Glutamatergic neuron (in vitro differentiated cells): ENCODE data around the gene CIITA. TPM values are rescaled to one million over a fixed set of nuclear protein-coding genes. Genes with fewer than 3 reads are reported as not detected.

Experiments
- DNase-seq: peaks from one replicate; pipeline ENCODE4 v3.0.0; 2022
- H3K27ac Mint-ChIP-seq: one replicate; pipeline ENCODE4 v1.8.0; 2020; ENCODE audit warnings: mild to moderate bottlenecking, mixed read lengths, inconsistent platforms; ENCODE audit not compliant: unreplicated experiment
- H3K27me3 Mint-ChIP-seq: one replicate; pipeline ENCODE4 v1.8.0; 2020; ENCODE audit warnings: mild to moderate bottlenecking, moderate library complexity, mixed read lengths, inconsistent platforms; ENCODE audit not compliant: unreplicated experiment
- H3K36me3 Mint-ChIP-seq: one replicate; pipeline ENCODE4 v1.8.0; 2020; ENCODE audit warnings: mild to moderate bottlenecking, mixed read lengths, inconsistent platforms; ENCODE audit not compliant: unreplicated experiment
- H3K4me1 Mint-ChIP-seq: one replicate; pipeline ENCODE4 v1.8.0; 2020; ENCODE audit warnings: mild to moderate bottlenecking, low read depth, mixed read lengths, inconsistent platforms; ENCODE audit not compliant: unreplicated experiment
- H3K4me3 Mint-ChIP-seq: one replicate; pipeline ENCODE4 v1.8.0; 2020; ENCODE audit warnings: mild to moderate bottlenecking, mixed read lengths, inconsistent platforms; ENCODE audit not compliant: unreplicated experiment
- H3K9me3 Mint-ChIP-seq: one replicate; pipeline ENCODE4 v1.8.0; 2020; ENCODE audit warnings: mild to moderate bottlenecking, moderate library complexity, mixed read lengths, inconsistent platforms; ENCODE audit not compliant: unreplicated experiment
- total RNA-seq: library from RNA; stranded (reverse); fragmentation: NEBNext Ultra II Directional; extraction: Animal tissue kit (Norgen Biotek cat#: 25700); gene quantifications from one replicate; pipeline ENCODE4 v1.2.1, GENCODE V29; 2021; ENCODE audit not compliant: unreplicated experiment
- TF ChIP-seq, protein P1 (sequence below): fragments of 200-600 bp; sonication (generic); IDR thresholded peaks from one replicate; pipeline ENCODE4 v1.5.0; 2021; ENCODE audit not compliant: partially characterized antibody, unreplicated experiment

CIITA gene
- total RNA-seq, 1 donor from 2014 or later, result 0.69 TPM

DNA sequence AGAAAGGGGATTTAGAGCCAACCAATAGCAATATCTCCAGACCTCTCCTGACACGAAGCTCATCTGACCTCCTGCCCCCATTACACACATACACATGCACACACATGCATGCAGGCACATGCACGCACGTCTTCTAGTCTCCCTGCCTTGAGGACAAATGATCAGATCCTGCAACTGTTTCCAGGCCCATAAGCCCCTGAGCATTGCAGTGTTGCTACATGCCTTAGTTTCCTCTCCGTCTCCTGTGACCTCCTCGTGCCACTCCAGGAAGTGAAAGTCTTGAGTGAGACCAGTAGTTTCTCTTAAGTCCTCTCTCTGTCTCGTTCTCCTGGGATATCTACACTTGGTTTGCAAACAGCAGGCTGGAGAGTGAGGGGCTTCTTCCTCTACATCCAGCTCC, 8.2 kb downstream of the CIITA start:
- H3K36me3 Mint-ChIP-seq, result peaks cover 5% of the 10 kb centered on the region
- H3K4me3 Mint-ChIP-seq, result no peak overlapping the region
- no peaks in the 10 kb centered on the region for H3K27me3 Mint-ChIP-seq
- no peak overlapping the region for H3K27ac Mint-ChIP-seq
- H3K9me3 Mint-ChIP-seq, result no peaks in the 10 kb centered on the region
- no peaks in the 10 kb centered on the region for H3K4me1 Mint-ChIP-seq
- DNase-seq, result no peak
- TF ChIP-seq, protein P1, sequence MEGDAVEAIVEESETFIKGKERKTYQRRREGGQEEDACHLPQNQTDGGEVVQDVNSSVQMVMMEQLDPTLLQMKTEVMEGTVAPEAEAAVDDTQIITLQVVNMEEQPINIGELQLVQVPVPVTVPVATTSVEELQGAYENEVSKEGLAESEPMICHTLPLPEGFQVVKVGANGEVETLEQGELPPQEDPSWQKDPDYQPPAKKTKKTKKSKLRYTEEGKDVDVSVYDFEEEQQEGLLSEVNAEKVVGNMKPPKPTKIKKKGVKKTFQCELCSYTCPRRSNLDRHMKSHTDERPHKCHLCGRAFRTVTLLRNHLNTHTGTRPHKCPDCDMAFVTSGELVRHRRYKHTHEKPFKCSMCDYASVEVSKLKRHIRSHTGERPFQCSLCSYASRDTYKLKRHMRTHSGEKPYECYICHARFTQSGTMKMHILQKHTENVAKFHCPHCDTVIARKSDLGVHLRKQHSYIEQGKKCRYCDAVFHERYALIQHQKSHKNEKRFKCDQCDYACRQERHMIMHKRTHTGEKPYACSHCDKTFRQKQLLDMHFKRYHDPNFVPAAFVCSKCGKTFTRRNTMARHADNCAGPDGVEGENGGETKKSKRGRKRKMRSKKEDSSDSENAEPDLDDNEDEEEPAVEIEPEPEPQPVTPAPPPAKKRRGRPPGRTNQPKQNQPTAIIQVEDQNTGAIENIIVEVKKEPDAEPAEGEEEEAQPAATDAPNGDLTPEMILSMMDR, result no peak

DNA sequence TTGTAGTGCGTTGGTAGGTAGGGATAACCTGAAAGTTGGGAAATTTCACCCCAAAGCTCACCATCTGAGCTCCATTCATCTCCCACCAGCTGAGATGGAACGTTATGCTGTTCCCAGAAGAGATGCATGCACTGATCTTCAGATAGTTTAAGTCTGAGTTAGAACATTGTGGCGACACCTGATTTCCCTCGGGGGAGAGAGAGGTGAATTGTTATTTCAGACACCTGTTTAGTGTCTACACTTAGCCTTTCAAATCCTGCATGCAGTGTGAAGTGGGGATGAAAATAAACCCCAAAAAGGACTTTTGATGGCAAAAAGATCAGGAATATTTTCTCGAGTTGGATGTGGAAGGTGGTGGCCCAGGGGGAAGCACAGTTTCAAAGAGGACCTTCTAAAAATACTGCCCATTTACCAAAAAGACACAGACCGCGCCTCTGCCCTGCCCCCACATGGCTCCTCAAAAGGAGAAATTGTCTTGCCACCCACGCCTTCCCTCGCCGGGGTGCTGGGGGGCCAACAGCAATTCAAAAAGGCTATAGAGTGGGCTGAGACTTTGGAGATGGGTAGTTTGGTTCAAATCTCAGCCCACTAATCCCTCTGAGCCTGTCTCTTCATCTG, 11.4 kb downstream of the CIITA start:
- Mint-ChIP-seq H3K36me3 (no peaks in the 10 kb centered on the region), H3K27ac (no peak overlapping the region), H3K9me3 (no peaks in the 10 kb centered on the region), H3K27me3 (no peaks in the 10 kb centered on the region), H3K4me3 (no peak overlapping the region), H3K4me1 (no peaks in the 10 kb centered on the region)
- TF ChIP-seq, protein P1, result no peak
- no peak for DNase-seq

DNA sequence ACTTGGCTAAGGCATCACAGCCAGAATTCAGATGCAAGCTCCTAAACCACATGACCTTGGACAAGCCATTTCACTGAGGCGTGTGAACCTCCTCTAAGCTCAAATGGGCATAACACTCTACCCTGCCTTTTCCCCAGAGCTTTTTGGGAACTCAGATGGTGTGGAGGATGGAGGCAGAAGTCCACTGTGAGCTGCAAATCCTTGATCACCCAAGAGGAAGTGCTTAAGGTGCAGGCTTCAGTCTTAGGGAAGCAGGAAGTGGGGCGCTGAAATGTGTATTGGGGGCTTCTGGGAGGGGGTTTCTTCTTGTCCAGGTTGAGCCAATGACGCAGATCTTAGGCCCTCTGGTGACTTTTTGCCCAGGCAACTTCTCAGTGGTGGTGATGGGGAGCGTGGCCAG, 12.9 kb downstream of the CIITA start:
- H3K4me1 Mint-ChIP-seq, result no peaks in the 10 kb centered on the region
- no peak overlapping the region for H3K4me3 Mint-ChIP-seq
- TF ChIP-seq, protein P1, result no peak
- H3K36me3 Mint-ChIP-seq, result no peaks in the 10 kb centered on the region
- no peak for DNase-seq
- H3K27me3 Mint-ChIP-seq, result no peaks in the 10 kb centered on the region
- H3K9me3 Mint-ChIP-seq, result no peaks in the 10 kb centered on the region
- no peak overlapping the region for H3K27ac Mint-ChIP-seq

DNA sequence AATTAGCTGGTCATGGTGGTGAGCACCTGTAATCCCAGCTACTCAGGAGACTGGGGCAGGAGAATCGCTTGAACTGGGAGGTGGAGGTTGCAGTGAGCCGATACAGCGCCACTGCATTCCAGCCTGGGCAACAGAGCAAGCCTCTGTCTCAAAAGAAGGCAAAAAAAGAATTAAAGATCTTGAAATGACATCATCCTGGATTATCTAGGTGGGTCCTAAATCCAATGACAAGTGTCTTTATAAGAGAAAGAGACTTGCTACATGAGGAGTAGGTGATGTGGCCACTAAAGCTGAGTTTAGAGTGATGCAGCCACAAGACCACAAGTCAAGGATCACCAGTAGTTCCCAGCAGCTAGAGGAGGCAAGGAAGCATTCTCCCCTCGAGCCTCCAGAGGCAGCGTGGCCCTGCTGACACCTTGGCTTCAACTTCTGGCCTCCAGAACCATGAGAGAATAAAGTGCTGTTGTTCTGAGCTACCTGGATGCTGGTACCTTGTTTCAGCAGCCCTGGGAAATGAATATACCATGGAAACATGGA, 15.8 kb downstream of the CIITA start:
- H3K36me3 Mint-ChIP-seq, result no peaks in the 10 kb centered on the region
- no peak for DNase-seq
- peaks cover 3% of the 10 kb centered on the region for H3K9me3 Mint-ChIP-seq
- TF ChIP-seq, protein P1, result no peak
- no peaks in the 10 kb centered on the region for H3K4me1 Mint-ChIP-seq
- H3K4me3 Mint-ChIP-seq, result no peak overlapping the region
- H3K27ac Mint-ChIP-seq, result no peak overlapping the region
- peaks cover 3% of the 10 kb centered on the region for H3K27me3 Mint-ChIP-seq
